OCI-M2 (cell line): ENCODE results near the gene EFCAB13.

Experiments used
- DNase-seq: peaks from one replicate; lab custom pipeline; 2025; ENCODE audit not compliant: unreplicated experiment; lab: John Stamatoyannopoulos, UW

Gene EFCAB13

GRCh38 chr17:47291242-47291873 is 32.4 kb upstream of the EFCAB13 start:
- DNase-seq, result peak; percentile 32

DNA sequence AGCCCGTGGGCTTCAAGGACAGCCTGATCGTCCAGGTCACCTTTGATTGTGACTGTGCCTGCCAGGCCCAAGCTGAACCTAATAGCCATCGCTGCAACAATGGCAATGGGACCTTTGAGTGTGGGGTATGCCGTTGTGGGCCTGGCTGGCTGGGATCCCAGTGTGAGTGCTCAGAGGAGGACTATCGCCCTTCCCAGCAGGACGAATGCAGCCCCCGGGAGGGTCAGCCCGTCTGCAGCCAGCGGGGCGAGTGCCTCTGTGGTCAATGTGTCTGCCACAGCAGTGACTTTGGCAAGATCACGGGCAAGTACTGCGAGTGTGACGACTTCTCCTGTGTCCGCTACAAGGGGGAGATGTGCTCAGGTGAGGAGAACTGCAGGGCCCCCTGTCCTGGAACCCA is 31.5 kb upstream of the EFCAB13 start:
- DNase-seq, result no peak

DNA sequence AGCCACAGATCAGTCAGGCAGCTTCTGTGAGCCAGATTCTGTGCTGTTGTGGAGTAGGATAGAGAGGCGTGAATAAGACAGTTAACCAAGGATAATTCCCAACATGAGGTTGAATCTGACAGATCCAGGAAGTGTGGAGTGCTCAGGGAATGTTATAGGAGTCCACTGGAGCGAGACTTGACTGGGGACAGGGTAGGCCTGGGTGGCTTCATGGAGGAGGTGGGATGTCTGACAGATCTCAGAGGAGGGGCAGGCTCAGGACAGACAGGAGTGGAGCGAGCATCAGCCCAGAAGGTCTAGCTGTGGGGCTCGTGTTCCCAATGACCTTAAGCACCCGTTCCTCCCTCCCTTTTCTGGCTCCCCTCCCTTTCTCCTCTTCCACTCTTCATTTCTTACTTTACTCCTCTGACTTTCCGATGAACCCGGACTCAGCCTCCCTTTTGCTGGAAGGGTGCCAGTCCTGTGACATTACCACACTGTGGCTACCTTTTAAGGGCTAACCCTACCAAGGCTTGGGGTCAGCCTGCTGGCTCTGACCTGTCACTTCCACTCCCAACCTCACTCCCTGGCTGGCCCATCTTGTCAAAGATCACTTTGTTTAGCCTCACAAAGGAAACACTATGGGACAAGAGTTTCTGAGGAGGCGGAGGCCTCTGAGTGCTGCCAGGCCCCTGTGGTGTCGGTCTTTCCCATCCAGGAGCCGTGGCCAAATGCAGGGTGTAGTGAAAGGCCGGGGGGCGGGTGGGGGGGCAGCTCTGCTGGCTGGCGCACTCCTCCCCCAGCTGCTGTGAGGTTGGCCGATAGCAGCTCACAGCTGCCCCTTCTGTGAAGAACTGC is 28.5 kb upstream of the EFCAB13 start:
- no peak for DNase-seq

DNA sequence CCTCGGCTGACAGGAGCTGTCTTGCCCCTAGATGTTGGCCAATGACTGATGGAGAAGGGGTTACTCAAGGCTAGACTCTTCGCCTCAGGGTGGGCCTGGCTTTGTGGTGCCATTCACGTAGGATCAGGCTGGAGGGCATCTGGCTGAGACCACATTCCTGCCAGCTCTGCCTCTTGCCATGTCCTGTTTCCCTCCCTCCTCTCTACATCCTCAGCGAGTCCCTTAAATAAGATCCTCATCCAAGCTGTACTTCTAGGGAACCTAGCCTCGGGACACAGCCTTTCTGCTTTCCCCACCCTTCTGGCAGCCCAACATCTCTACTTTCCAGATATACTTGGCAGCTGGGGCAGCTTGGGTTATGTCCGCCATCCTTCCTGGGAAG is 27.9 kb upstream of the EFCAB13 start:
- DNase-seq, result no peak

- no peak for DNase-seq
These were observed 25.9 kb upstream of the EFCAB13 start for GRCh38 chr17:47297661-47298400.

GRCh38 chr17:47298712-47299111 is 25.0 kb upstream of the EFCAB13 start:
- DNase-seq, result no peak

GRCh38 chr17:47299239-47299910 is 24.4 kb upstream of the EFCAB13 start:
- DNase-seq, result no peak

DNA sequence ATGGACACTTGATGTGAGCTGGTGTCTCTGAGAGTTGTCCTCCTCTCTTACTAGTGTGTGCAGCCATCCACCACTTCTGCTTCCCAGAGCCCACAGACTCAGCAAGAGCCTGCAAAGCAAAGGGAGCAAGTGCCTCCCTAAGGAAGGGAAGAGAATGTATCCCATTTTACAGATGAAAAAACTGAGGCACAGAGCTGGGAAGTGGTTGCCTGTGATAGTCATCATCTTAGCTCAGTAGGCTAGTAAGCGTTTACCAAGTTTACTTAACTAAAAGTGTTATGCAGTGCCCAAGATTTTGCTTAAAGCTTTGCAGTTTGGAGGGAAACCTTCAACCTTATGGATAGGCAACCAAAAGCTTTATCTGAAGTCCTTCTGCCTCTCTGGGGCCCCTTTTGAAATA is 23.0 kb upstream of the EFCAB13 start:
- DNase-seq, result no peak

- no peak for DNase-seq
These were observed 22.6 kb upstream of the EFCAB13 start for GRCh38 chr17:47301161-47301560.

- no peak for DNase-seq
These were observed 21.9 kb upstream of the EFCAB13 start for GRCh38 chr17:47301831-47302230.

DNA sequence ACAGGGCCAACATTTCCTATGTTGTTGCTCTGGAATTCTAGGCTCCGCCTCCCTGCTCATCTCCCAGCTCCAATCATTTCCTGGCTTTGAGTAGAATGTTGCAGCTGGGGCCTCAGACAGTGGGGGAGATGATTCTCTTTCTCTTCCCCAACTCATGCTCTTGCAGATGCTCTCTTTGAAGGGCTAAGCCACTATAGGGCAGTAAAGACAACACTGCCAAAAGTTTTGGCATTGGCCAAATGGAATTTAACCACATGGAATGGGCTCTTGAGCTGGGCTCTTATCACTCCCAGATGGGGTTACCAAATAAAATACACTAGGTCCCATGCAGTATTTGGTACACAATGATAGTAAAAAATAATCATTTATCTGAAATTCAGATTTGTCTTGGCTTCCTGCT is 19.6 kb upstream of the EFCAB13 start:
- no peak for DNase-seq

- no peak for DNase-seq
These were observed 18.3 kb upstream of the EFCAB13 start for GRCh38 chr17:47305302-47305923.

- no peak for DNase-seq
These were observed 13.5 kb upstream of the EFCAB13 start for GRCh38 chr17:47310186-47310733.

GRCh38 chr17:47311420-47311819 is 12.3 kb upstream of the EFCAB13 start:
- no peak for DNase-seq

DNA sequence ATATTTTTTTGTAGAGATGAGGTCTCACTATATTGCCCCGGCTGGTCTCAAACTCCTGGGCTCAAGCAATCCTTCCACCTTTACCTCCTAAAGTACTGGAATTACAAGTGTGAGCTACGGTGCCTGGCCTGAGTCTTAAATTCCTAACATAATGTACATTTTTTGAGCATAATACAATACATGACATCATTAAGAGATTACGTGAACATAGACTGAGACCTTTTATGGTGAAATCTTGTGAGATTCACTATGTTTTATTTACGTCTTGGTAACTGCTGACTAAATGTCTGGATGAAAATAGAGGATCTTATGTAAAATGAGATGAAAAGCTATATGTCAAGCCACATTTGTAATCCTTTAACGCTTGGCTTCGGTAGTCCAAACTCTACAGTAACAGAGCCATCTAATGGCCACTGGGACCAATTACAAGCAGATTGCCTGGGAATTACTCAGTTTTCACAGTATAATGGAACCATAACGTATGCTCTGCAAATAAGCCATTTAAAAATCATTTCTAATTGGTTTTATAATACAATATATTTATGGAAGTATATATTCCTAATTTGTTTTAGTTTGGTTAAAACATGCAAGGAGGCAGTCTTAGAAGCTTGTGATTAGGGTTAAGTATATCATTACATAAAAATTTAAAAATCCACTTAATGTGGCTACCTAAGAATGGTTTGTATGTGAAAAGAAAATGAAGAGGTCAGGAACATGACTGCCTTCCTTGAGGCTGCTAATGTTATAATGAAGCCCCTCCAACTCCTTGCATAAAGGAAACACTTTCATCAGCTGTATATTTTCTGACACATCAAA is 8.1 kb upstream of the EFCAB13 start:
- no peak for DNase-seq

GRCh38 chr17:47316311-47316710 is 7.4 kb upstream of the EFCAB13 start:
- no peak for DNase-seq

DNA sequence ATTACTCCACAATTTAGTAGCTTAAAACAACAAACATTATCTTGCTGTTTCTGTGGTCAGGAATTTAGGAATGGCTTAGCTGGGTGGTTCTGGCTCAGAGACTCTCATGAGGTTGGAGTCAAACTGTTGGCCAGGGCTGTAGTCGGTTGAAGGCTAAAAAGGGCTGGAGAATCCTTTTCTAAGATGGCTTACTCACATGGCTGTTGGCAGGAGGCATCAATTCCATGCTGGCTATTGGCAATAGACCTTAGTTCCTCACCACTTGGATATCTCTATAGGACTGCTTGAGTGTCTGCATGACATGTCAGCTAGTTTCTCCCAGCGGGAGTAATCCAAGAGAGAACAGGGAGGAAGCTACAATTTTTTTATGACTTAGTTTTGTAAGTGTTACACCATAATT is 6.6 kb upstream of the EFCAB13 start:
- no peak for DNase-seq

- no peak for DNase-seq
These were observed 5.4 kb upstream of the EFCAB13 start for GRCh38 chr17:47318197-47318918.

GRCh38 chr17:47320879-47321502 is 2.8 kb upstream of the EFCAB13 start:
- no peak for DNase-seq
